ENCODE measurements around the gene SUSD3. TPM values are rescaled to one million over a fixed set of nuclear protein-coding genes. Genes with fewer than 3 reads are reported as not detected.
A peak's percentile ranks its signal among the peaks of the same experiment; 100 is the strongest.
"Not testable (repeated sequence)": the region's sequence is repeated elsewhere in the genome, so short reads cannot be mapped to it uniquely, and the experiment has no call there.

SUSD3 gene
- total RNA-seq, 1 experiment from 2014 or later, result 0.27 TPM

- DNase-seq (ENCODE audit: extremely low read depth, low read depth), result no peak
Observed at GRCh38 chr9:93091453-93092081, 33.1 kb downstream of the SUSD3 start.

GRCh38 chr9:93092251-93092991, 33.9 kb downstream of the SUSD3 start:
- no peak for DNase-seq (ENCODE audit: extremely low read depth, low read depth)

GRCh38 chr9:93093127-93093876, 34.8 kb downstream of the SUSD3 start:
- DNase-seq (ENCODE audit: extremely low read depth, low read depth), result no peak

- no peak for DNase-seq (ENCODE audit: extremely low read depth, low read depth)
Observed at GRCh38 chr9:93093877-93094657, 35.6 kb downstream of the SUSD3 start.

- no peak for DNase-seq (ENCODE audit: extremely low read depth, low read depth)
Observed at GRCh38 chr9:93094658-93095204, 36.2 kb downstream of the SUSD3 start.

GRCh38 chr9:93095205-93096130, 37.0 kb downstream of the SUSD3 start:
- peak; percentile 99 for DNase-seq (ENCODE audit: extremely low read depth, low read depth)

- DNase-seq (ENCODE audit: extremely low read depth, low read depth), result no peak
Observed at GRCh38 chr9:93096131-93096802, 37.8 kb downstream of the SUSD3 start, which contains the start of gene CARD19. Gene CARD19 (plus strand): TSS chr9:93096217. CDS start chr9:93096346, 129 bp downstream.

- DNase-seq (ENCODE audit: extremely low read depth, low read depth), result no peak
Observed at GRCh38 chr9:93096811-93097382, 38.4 kb downstream of the SUSD3 start.

- no peak for DNase-seq (ENCODE audit: extremely low read depth, low read depth)
Observed at GRCh38 chr9:93097511-93098201, 39.2 kb downstream of the SUSD3 start.

- DNase-seq (ENCODE audit: extremely low read depth, low read depth), result peak; percentile 78
Observed at GRCh38 chr9:93098236-93098946, 39.9 kb downstream of the SUSD3 start.

GRCh38 chr9:93099551-93100275, 41.2 kb downstream of the SUSD3 start:
- no peak for DNase-seq (ENCODE audit: extremely low read depth, low read depth)

GRCh38 chr9:93100276-93100636, 41.8 kb downstream of the SUSD3 start:
- DNase-seq (ENCODE audit: extremely low read depth, low read depth), result no peak

GRCh38 chr9:93101086-93101485, 42.6 kb downstream of the SUSD3 start:
- not testable (repeated sequence) for DNase-seq (ENCODE audit: extremely low read depth, low read depth)

GRCh38 chr9:93105620-93106019, 47.1 kb downstream of the SUSD3 start:
- DNase-seq (ENCODE audit: extremely low read depth, low read depth), result no peak

- DNase-seq (ENCODE audit: extremely low read depth, low read depth), result no peak
Observed at GRCh38 chr9:93107151-93107824, 48.8 kb downstream of the SUSD3 start.

- DNase-seq (ENCODE audit: extremely low read depth, low read depth), result no peak
Observed at GRCh38 chr9:93107825-93108161, 49.3 kb downstream of the SUSD3 start.
